Naive thymus-derived CD4-positive, alpha-beta T cell (primary cell): ENCODE data around the gene RAD51B. TPM values are rescaled to one million over a fixed set of nuclear protein-coding genes. Genes with fewer than 3 reads are reported as not detected.

Source experiments
- ATAC-seq: fragments of 150-1000 bp; cut with Tn5 transposase; 2 replicates; pipeline ENCODE4 v1.10.0; 2021; ENCODE audit warnings: mild to moderate bottlenecking, moderate library complexity
- CTCF ChIA-PET: fragments of 350-600 bp; sonication (Branson Sonifier 250); formaldehyde crosslinking; loops from one replicate; lab custom pipeline; 2021; ENCODE audit warnings: antibody characterized with exemption; lab: Charles Lee
- POLR2A ChIA-PET: fragments of 350-600 bp; sonication (Branson Sonifier 250); formaldehyde crosslinking; loops from one replicate; lab custom pipeline; 2021; ENCODE audit warnings: antibody characterized with exemption, inconsistent platforms; lab: Charles Lee
- DNase-seq, 9 donors: peaks; one replicate each; pipeline versions ENCODE4 v3.0.0 to v3.0.0-alpha.2; 2020 to 2022; ENCODE audit warnings: mixed read lengths in 1 of 9
- H3K27ac ChIP-seq: one replicate; pipeline ENCODE4 v1.7.0; 2013; ENCODE audit warnings: mild to moderate bottlenecking, low read depth, low read length, moderate library complexity
- H3K27me3 ChIP-seq, 2 donors: one replicate each; pipeline ENCODE4 v1.7.0; 2013; ENCODE audit warnings: low read length in 2 of 2, mild to moderate bottlenecking in 2 of 2, moderate library complexity in 2 of 2; ENCODE audit not compliant: control insufficient read depth in 2 of 2, insufficient read depth in 2 of 2
- H3K36me3 ChIP-seq, 3 experiments: 1 replicate in 2 of 3; 2 replicates in 1 of 3; pipeline ENCODE4 v1.7.0; 2013; ENCODE audit warnings: low read length in 3 of 3, mild to moderate bottlenecking in 3 of 3, moderate library complexity in 1 of 3; ENCODE audit not compliant: insufficient read depth in 3 of 3, control insufficient read depth in 2 of 3
- H3K4me1 ChIP-seq, 2 donors: one replicate each; pipeline ENCODE4 v1.7.0; 2013; ENCODE audit warnings: low read length in 2 of 2, mild to moderate bottlenecking in 2 of 2, moderate library complexity in 1 of 2; ENCODE audit not compliant: control insufficient read depth in 2 of 2, insufficient read depth in 2 of 2
- H3K4me3 ChIP-seq: 2 replicates; pipeline ENCODE4 v1.7.0; 2013; ENCODE audit warnings: mild to moderate bottlenecking, low read length
- H3K9me3 ChIP-seq, 3 experiments: 1 replicate in 2 of 3; 2 replicates in 1 of 3; pipeline ENCODE4 v1.7.0; 2013; ENCODE audit warnings: low read length in 3 of 3; ENCODE audit not compliant: control insufficient read depth in 2 of 3
- H3K27ac Mint-ChIP-seq, 9 donors: one replicate each; pipeline ENCODE4 v1.8.0; 2020 to 2022; ENCODE audit warnings: mixed read lengths in 9 of 9, mild to moderate bottlenecking in 8 of 9, moderate library complexity in 5 of 9, inconsistent platforms in 2 of 9
- H3K27me3 Mint-ChIP-seq, 5 donors: one replicate each; pipeline ENCODE4 v1.8.0; 2021 to 2022; ENCODE audit warnings: mixed read lengths in 5 of 5, mild to moderate bottlenecking in 1 of 5
- H3K36me3 Mint-ChIP-seq, 5 donors: one replicate each; pipeline ENCODE4 v1.8.0; 2020 to 2022; ENCODE audit warnings: mixed read lengths in 5 of 5, mild to moderate bottlenecking in 3 of 5, inconsistent platforms in 1 of 5
- H3K4me1 Mint-ChIP-seq, 7 donors: one replicate each; pipeline ENCODE4 v1.8.0; 2020 to 2022; ENCODE audit warnings: mixed read lengths in 7 of 7, mild to moderate bottlenecking in 3 of 7, inconsistent platforms in 1 of 7
- H3K4me3 Mint-ChIP-seq, 10 donors: one replicate each; pipeline ENCODE4 v1.8.0; 2020 to 2022; ENCODE audit warnings: mild to moderate bottlenecking in 10 of 10, mixed read lengths in 10 of 10, moderate library complexity in 6 of 10, inconsistent platforms in 2 of 10
- H3K9me3 Mint-ChIP-seq, 11 donors: one replicate each; pipeline ENCODE4 v1.8.0; 2020 to 2022; ENCODE audit warnings: mixed read lengths in 11 of 11, mild to moderate bottlenecking in 4 of 11, inconsistent platforms in 1 of 11, moderate library complexity in 1 of 11
- intact Hi-C, 2 donors: fragments of 100-400 bp; cut with micrococcal nuclease; formaldehyde crosslinking; loops; one replicate each; pipeline ENCODE4 v1.15.1; 2023
- polyA plus RNA-seq, 2 donors: library from polyadenylated mRNA; unstranded; fragments of 300-500 nt; fragmentation: Illumina TruSeq; gene quantifications; one replicate each; pipeline ENCODE4 v1.2.3, GENCODE V29; 2021
- total RNA-seq, 6 experiments: library from RNA in 5 of 6; stranded (reverse) in 5 of 6; gene quantifications; 1 replicate in 5 of 6; 2 replicates in 1 of 6; pipeline ENCODE4 v1.2.3 and lab custom pipeline; 2021 to 2026

Gene RAD51B
- total and polyA plus RNA-seq, 7 experiments from 2014 or later = 15.0 to 42.2 (median 28.8) TPM

GRCh38 chr14:68564826-68565759, 745.5 kb downstream of the RAD51B start:
- Mint-ChIP-seq H3K36me3 (peaks cover 0 to 6% (median 0%) of the 10 kb centered on the region in 5 donors), H3K4me3 (peak overlapping the region in 9 of 10 donors; percentile 29 to 70 (median 44)), H3K27ac (peak overlapping the region in 7 of 9 donors; percentile 28 to 89 (median 63)), H3K27me3 (no peaks in the 10 kb centered on the region), H3K4me1 (peaks cover 20 to 61% (median 53%) of the 10 kb centered on the region in 7 donors), H3K9me3 (peaks cover 0 to 5% (median 0%) of the 10 kb centered on the region in 11 donors)
- Histone ChIP-seq H3K9me3 (no peaks in the 10 kb centered on the region), H3K4me3 (no peak overlapping the region), H3K4me1 (peaks cover 0 to 33% of the 10 kb centered on the region in 2 donors), H3K27me3 (no peaks in the 10 kb centered on the region), H3K27ac (no peak overlapping the region), H3K36me3 (no peaks in the 10 kb centered on the region)
- CTCF ChIA-PET = interaction anchor here (0.7 kb wide), 1 partner anchor 218 kb away, joined by 3 read pairs; no protein-coding TSS in a partner anchor
- POLR2A ChIA-PET = interaction anchor here (0.6 to 0.7 kb wide), 5 partner anchors 27 to 676 kb away, joined by 4 to 7 read pairs (median 4); no protein-coding TSS in a partner anchor
- no peak for ATAC-seq
- peak in 6 of 9 donors; percentile 3 to 26 (median 18) for DNase-seq
- intact Hi-C loops = loop anchor here in 1 of 2 donors (2.0 kb wide), 1 partner anchor 56 kb away; no protein-coding TSS in a partner anchor

- CTCF ChIA-PET = no interaction called here
- Histone ChIP-seq H3K27me3 (no peaks in the 10 kb centered on the region), H3K27ac (no peak overlapping the region), H3K9me3 (no peaks in the 10 kb centered on the region), H3K4me1 (peaks cover 0 to 33% of the 10 kb centered on the region in 2 donors), H3K4me3 (no peak overlapping the region), H3K36me3 (no peaks in the 10 kb centered on the region)
- ATAC-seq (no peak), DNase-seq (no peak)
- intact Hi-C loops = no loop called here
- POLR2A ChIA-PET = interaction anchor here (0.6 to 0.7 kb wide), 3 partner anchors 124 to 215 kb away, joined by 4 to 6 read pairs (median 4); no protein-coding TSS in a partner anchor
- peak overlapping the region in 4 of 9 donors; percentile 4 to 55 (median 23) for H3K27ac Mint-ChIP-seq
- H3K36me3 Mint-ChIP-seq = peaks cover 0 to 6% (median 0%) of the 10 kb centered on the region in 5 donors
- H3K4me1 Mint-ChIP-seq = peaks cover 20 to 59% (median 53%) of the 10 kb centered on the region in 7 donors
- H3K9me3 Mint-ChIP-seq = peaks cover 0 to 5% (median 0%) of the 10 kb centered on the region in 11 donors
- no peaks in the 10 kb centered on the region for H3K27me3 Mint-ChIP-seq
- peak overlapping the region in 3 of 10 donors; percentile 5 to 40 (median 21) for H3K4me3 Mint-ChIP-seq
Measured at GRCh38 chr14:68566075-68566474, 746.5 kb downstream of the RAD51B start.

- Mint-ChIP-seq H3K27ac (peak overlapping the region in 1 of 9 donors; percentile 37), H3K4me1 (peaks cover 12 to 40% (median 27%) of the 10 kb centered on the region in 7 donors), H3K36me3 (peaks cover 0 to 6% (median 4%) of the 10 kb centered on the region in 5 donors), H3K9me3 (peaks cover 0 to 5% (median 0%) of the 10 kb centered on the region in 11 donors), H3K4me3 (no peak overlapping the region), H3K27me3 (no peaks in the 10 kb centered on the region)
- CTCF ChIA-PET = interaction anchor here (0.7 kb wide), 1 partner anchor 758 kb away, joined by 3 read pairs; no protein-coding TSS in a partner anchor
- Histone ChIP-seq H3K4me3 (no peak overlapping the region), H3K27me3 (no peaks in the 10 kb centered on the region), H3K36me3 (no peaks in the 10 kb centered on the region), H3K9me3 (no peaks in the 10 kb centered on the region), H3K27ac (no peak overlapping the region), H3K4me1 (peaks cover 0 to 19% of the 10 kb centered on the region in 2 donors)
- POLR2A ChIA-PET = no interaction called here
- ATAC-seq (no peak), DNase-seq (no peak)
- intact Hi-C loops = no loop called here
Measured at GRCh38 chr14:68568907-68569897, 749.6 kb downstream of the RAD51B start.

- H3K27ac Mint-ChIP-seq = peak overlapping the region in 1 of 9 donors; percentile 34
- no peak overlapping the region for H3K27ac ChIP-seq
- ATAC-seq (no peak), DNase-seq (no peak)
- intact Hi-C loops = no loop called here
- no peaks in the 10 kb centered on the region for H3K27me3 Mint-ChIP-seq
- CTCF ChIA-PET = no interaction called here
- H3K9me3 Mint-ChIP-seq = peaks cover 0 to 5% (median 0%) of the 10 kb centered on the region in 11 donors
- POLR2A ChIA-PET = no interaction called here
- peaks cover 0 to 6% (median 4%) of the 10 kb centered on the region in 5 donors for H3K36me3 Mint-ChIP-seq
- H3K4me1 ChIP-seq = peaks cover 0 to 11% of the 10 kb centered on the region in 2 donors
- H3K4me1 Mint-ChIP-seq = peaks cover 9 to 32% (median 19%) of the 10 kb centered on the region in 7 donors
- H3K9me3 ChIP-seq = no peaks in the 10 kb centered on the region
- no peaks in the 10 kb centered on the region for H3K27me3 ChIP-seq
- no peak overlapping the region for H3K4me3 ChIP-seq
- no peaks in the 10 kb centered on the region for H3K36me3 ChIP-seq
- H3K4me3 Mint-ChIP-seq = no peak overlapping the region
Measured at GRCh38 chr14:68569970-68570409, 750.4 kb downstream of the RAD51B start.

- H3K27ac ChIP-seq = no peak overlapping the region
- H3K36me3 ChIP-seq = no peaks in the 10 kb centered on the region
- no peaks in the 10 kb centered on the region for H3K27me3 Mint-ChIP-seq
- no peaks in the 10 kb centered on the region for H3K9me3 ChIP-seq
- H3K4me1 Mint-ChIP-seq = peaks cover 0 to 21% (median 7%) of the 10 kb centered on the region in 7 donors
- ChIA-PET CTCF (interaction anchor here (0.6 kb wide), 1 partner anchor 859 kb away, joined by 3 read pairs; no protein-coding TSS in a partner anchor), POLR2A (interaction anchor here (0.8 to 1.4 kb wide), 3 partner anchors 9 to 218 kb away, joined by 3 to 5 read pairs (median 3); no protein-coding TSS in a partner anchor)
- ATAC-seq (no peak), DNase-seq (no peak)
- peaks cover 0 to 5% (median 0%) of the 10 kb centered on the region in 11 donors for H3K9me3 Mint-ChIP-seq
- no peak overlapping the region for H3K4me3 ChIP-seq
- intact Hi-C loops = no loop called here
- peak overlapping the region in 2 of 9 donors; percentile 28 to 65 for H3K27ac Mint-ChIP-seq
- no peak overlapping the region for H3K4me3 Mint-ChIP-seq
- H3K27me3 ChIP-seq = no peaks in the 10 kb centered on the region
- no peaks in the 10 kb centered on the region for H3K4me1 ChIP-seq
- H3K36me3 Mint-ChIP-seq = peaks cover 0 to 6% (median 4%) of the 10 kb centered on the region in 5 donors
Measured at GRCh38 chr14:68571114-68571591, 751.6 kb downstream of the RAD51B start.
